Renal pelvis (tissue), 4 donors: ENCODE data around the gene MTF1. TPM values are rescaled to one million over a fixed set of nuclear protein-coding genes. Genes with fewer than 3 reads are reported as not detected.

ENCODE experiments used
- DNase-seq: peaks from one replicate; pipeline ENCODE4 v3.0.0-alpha.2; 2013
- polyA plus RNA-seq, 3 donors: library from polyadenylated mRNA; unstranded; fragments of 120-200 nt; gene quantifications; one replicate each; pipeline ENCODE4 v1.2.1, GENCODE V29; 2013; ENCODE audit not compliant: insufficient read length in 3 of 3

The MTF1 gene
- polyA plus RNA-seq, 3 donors, result 7.0 to 8.9 (median 8.4) TPM

DNA sequence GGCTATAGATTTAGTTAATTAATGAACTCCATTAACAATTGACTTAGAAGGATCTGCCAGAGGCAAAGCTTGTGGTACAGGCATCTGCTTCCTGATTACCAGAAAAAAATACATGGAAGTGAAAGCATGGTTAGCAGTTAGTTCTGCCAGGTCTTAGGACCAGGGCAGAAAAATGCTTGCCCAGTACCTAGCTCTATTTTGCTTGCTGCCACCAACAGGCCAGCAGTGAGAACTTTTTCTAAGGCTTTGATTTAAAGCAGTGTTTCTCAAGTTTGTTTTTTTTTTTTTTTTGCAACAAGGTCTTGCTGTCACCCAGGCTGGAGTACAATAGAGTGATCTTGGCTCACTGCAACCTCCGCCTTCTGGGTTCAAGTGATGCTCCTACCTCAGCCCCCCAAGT is 16.4 kb upstream of the MTF1 start:
- DNase-seq, result no peak

DNA sequence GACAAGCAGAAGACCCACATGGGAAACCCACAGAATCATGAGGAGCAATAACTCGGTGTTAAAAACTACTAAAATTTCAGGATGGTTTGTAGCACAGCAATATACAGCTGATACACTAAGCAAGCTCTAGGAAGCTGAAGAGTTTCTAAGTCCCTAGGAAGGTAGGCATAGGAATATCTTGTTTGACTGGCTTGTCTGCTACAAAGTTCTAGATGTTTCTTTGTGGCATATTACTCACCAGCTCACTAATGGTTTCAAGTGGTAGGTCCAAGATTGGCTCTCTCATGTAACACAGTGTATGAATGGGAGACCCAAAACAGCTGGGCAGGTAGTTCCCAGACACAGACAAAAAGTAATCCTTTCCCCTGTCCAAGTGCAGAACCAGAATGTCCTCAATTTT is 13.3 kb upstream of the MTF1 start:
- DNase-seq, result no peak

DNA sequence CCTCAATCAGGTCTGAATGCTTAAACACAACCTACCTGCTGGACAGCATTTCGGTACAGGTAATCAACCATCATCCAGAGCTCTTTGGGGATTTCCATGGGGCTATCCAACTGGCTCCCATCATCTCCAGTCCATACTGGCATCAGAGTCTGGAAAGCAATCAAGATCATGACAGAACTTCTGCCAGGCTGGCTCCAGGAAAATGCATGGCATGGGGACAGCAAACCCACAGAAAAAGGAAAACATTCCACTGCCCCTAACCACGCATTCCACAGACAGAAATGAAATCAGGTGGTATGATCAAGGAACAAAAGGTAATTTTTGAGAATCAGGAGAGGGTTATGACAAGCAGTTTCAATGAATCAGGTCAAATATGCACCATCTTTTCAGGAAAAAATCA is 9.1 kb upstream of the MTF1 start:
- DNase-seq, result no peak

DNA sequence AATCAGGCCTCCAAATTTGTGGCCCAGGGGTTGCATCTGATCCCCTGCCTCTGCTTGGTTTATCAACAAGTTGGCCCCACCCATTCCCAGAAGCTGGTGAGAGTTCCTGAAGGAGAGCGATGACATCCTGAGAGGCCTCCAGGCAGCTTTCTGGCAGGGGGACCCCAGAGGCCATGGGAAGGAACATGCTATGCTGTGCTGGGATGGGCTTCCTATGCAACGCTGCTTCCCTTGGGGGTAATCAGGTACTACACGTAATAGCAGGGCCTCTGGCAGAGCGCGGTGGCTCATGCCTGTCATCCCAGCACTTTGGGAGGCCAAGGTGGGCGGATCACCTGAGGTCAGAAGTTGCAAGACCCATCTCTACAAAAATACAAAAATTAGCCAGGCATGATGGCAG is 8.4 kb upstream of the MTF1 start:
- DNase-seq, result no peak

DNA sequence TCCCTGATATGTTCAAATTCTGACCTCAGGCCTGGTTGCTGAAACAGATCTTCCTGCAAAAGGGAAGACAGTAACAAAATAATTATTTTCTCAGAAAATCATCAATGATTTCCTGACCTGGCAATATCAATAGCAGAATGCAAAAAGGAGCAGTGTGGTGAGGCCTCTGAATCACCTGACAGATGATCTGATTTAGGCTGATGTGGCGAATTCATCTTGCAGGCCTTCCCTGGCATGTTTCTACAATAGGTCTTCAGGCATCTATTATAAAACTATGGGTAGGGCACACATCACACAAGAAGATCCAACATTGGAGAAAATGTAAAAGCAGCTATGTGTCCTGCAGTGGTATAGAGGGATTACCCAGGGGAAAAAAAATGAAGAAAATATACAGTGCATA is 7.1 kb upstream of the MTF1 start:
- DNase-seq, result no peak

DNA sequence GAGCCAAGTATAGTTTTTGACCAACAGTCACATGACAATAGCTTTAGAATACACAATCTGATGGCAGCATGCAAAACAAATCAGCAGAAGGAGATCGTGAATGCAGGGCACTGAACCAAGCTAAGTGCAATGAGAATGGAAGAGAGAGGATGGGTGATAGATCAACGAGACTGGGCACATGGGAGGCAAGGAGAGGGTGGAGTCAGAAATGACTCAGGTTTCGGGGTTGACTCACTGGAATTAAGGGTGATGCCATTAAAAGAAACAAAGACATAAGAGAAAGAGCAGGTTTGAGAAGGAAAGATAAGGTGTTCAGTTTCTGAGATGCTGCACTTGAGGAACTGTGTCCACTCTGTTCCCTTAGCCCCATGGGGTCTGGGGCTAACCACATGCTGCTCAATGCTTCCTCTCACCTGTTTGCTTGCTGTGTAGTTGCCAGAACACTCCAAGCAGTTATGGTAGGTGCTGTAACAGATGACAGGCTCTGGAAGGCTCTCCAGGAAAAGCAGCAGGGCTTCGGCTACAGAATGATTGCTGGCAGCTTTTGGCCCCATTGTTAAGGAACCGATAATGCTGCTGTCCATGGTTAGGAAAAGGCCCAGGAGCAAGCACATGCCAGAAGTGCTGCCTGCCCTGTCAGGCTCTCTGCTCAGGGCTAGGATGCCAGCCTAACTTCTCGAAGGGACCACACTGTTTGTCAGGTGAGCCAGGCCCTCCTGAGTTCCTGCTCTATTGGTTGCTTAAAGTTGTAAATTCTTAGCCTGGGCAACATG is 6.1 kb upstream of the MTF1 start:
- no peak for DNase-seq

DNA sequence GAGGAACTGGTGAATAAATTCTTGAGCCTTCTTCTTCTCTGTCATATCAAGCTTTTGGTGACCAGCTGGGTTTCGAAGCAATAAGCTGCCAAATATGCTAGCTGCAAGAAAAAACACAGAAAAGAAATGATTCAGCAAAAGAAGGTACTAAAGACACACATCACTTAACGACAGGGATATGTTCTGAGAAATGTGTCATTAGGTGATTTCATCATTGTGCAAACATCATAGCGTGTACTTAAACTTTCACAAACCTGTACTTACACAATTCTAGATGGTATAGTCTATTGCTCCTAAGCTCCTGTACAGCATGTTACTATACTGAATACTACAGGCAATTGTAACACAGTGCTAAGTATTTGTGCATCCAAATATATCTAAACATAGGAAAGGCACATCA is 2.9 kb upstream of the MTF1 start:
- DNase-seq, result no peak

DNA sequence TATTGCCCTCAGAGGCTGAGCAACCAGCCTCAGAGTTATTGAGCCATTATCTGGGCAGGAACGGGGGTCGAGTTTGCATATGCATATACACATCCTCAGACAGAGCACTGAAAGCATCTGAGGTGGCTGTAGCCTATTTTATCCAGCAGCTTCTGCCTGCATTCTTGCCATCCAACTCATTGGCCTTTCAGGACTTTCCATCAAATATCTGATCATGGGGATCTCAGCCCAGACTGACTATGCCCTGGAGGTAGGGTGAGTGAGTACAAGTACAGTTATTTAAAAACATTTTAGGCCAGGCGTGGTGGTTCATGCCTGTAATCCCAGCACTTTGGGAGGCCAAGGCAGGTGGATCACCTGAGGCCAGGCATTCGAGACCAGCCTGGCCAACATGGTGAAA is 1.8 kb upstream of the MTF1 start:
- no peak for DNase-seq

DNA sequence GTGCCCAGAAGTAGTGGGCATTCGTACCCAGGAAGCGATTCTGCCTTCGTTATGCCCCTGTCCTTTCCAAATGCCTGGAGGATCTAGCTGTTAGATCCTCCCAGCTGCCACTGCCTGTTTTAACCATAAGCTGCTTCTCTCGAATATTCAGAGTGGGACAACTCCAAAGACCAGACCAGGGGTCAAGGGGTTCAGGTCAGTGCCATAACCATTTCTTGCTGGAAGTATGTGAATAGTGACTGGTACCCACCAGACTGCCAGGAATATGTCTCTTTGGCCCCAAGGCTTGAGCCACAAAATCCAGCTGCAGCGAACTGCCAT is 914 bp upstream of the MTF1 start:
- DNase-seq, result no peak

DNA sequence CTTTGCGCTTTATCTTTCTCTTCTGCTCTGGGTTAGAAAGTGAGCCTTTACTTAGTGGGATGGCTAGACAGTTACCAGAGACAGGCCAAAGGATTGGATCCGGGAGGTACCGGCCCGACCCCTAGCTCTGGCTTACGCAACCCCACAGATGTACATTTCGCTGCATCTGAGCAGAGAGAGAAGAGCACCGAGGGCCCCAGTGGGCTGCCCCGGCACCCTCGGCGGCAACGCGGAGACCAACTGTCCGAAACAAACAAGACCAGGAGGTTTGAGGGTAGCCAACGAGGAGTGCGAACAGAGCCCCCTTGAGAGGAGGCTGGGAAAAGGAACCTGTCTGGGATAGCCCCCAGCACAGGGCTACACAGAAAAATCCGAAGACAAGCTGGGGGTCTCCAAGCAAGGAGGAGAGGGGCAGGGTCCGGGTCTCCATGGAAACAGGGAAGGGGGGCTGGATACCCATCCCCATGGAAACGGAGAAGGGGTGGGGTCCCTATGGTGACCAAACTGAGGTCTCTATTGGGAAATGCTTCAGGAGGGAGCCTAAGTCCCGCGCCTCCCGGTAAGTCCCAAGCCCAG is 373 bp downstream of the MTF1 start:
- no peak for DNase-seq

DNA sequence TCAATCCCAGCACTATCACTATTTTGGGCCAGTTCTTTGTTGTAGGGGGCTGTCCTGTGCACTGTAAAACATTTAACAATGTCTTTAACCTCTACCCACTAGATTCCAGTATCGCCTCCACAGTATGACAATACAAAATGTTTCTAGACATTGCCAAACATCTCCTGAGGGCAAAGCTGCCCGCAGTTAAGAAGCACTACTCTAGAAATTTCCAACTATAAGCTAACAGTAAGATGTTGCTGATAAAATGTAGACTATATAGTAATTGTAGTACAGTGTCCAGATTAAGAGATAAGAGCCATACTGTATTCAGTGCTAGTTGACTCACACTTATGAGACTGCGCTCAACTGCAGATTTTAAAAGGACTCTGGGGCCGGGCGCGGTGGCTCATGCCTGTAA is 5.0 kb downstream of the MTF1 start:
- DNase-seq, result no peak

DNA sequence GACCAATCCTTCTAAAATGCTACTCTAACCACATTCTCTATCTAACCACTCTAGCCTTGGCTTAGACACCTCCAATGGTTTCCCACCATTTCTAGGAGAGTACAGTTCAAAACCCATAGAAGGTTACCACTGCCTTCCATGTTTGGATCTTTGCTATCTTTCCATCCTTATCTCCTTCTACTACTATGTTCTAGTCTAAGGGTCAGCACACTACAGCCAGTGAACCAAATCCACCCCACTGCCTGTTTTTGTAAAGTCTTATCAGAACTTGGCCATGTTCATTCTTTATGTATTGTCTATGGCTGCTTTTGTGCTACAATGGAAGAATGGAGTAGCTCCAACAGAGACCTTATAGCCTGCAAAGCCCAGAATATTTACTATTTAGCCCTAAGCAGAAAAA is 6.2 kb downstream of the MTF1 start:
- no peak for DNase-seq

DNA sequence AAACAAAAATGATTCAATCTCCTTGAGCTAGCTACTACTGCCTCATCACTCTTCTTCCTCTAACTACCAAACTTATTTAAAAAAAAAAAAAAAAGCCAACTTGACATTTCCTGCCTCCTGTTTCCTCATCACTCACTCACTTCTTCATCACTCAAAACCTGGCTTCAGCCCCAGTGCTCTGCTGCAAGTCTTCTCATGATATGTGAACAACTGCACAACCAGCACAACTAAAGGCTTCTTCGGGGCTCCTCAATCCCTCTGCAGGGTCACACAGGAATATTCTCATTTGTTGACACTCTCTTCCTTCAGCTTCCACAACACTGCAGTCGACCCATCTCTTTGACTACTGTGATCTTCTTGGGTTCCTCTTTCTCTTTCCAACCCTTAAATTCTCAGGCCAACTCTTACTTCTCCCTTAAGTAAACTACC is 7.6 kb downstream of the MTF1 start:
- DNase-seq, result no peak

DNA sequence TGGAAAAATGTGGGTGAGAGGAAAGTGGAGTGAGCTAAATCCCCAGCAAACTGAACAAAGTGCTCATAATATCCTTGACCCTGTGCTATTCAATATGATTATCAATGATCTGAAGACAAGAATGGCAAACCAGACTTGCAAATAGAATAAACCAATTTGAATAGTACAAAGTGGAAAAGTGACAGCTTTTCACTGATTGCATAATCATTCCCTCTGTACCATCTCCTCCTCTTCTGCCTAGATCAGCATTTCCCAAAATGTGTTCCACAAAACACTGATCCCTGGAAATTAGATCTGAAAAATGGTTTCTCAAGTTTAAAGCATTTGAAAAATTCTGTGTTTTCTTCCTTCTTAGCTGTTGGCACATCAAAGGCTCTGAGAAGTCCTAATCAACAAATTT is 8.1 kb downstream of the MTF1 start:
- no peak for DNase-seq

DNA sequence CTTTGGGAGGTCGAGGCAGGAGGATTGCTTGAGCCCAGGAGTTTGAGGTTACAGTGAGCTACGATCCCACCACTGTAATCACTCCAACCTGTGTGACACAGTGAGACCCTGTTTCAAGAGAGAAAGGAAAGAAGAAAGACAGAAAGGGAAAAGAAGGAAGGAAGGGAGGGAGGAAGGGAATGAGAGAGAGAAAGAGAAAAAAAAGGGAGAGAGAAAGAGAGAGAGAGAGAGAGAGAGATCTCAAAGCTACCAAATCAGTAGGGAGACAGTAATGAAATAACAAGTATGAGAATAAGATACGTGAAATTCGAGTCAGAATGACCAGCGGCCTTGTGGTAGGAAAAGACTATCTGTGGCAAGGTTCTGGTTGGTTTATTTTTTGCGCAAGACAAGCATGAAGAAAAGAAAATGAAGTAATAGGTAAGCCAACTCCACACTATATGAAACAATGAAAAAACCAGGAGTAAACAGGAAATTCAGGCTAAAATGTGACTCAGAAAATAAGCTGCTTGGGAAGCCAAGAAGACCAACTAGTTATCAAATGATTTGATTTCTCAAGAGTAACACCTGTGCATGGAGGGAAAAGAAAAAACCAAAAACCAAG is 8.9 kb downstream of the MTF1 start:
- DNase-seq, result no peak

DNA sequence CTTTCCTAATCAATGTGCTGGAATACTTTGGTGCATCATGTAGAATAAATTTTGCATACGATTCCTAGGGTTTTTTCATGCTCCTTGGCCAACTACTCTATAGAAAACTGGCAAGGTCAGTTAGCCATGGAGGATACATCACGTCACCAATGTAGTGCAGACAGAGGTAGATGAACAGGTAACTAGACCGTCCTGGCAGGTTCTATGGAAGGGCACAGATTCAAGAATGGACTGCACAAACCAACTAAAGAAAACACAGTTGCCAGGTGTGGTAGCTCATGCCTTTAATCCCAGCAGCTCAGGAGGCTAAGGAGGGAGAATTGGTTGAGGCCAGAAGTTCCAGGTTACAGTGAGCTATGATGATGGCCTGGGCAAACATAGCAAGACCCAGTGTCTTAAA is 9.9 kb downstream of the MTF1 start:
- DNase-seq, result no peak

DNA sequence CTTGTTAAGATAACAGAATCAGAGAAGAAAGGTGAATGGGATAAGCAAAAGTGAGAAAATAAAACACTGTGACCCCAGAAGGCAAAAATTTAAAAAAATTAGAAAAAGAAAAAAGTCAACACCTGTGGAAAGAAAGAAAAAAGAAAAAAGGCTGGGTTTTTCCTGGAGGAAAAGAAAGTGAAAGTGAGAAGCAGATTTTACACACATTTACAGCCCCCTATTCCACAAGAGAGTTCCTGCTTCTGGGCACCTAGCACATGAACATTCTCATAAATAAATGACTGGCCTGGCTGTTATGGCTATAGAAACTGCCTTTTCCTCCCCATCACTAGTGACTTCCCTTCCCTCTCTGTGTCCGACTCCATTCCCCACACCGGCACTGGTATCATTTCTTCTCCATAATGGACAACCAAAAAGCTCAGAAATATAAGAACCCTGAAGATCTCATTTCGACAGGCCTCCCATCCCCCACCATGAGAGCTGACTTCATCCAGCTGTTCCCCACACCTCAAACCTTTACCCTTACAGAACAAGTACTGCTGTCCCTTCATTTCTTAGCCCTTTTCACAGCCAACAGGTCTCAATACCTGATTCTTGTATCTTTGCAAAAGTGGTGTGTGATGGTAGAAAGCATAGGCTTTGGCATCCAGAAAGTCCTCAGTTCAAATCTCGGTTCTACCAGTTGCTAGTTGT is 12.6 kb downstream of the MTF1 start:
- DNase-seq, result no peak

DNA sequence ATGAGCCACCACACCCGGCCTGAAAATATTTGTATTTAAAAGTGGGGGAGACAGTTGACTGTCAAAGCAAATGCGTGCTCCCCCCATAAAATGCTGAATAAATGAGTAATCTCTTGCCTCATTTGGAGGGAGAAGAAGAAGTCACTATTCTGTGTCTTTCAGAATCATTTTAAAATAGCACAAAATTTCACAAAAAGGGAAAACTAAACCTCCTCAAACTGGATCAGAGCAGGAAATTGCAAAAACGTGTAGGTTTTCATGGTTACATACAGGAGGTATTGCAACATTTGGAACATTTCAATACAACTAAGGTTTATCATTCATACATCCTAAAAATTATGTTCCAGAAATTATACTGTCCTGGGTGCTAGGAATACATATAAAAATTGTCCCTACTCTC is 13.6 kb downstream of the MTF1 start:
- DNase-seq, result no peak

DNA sequence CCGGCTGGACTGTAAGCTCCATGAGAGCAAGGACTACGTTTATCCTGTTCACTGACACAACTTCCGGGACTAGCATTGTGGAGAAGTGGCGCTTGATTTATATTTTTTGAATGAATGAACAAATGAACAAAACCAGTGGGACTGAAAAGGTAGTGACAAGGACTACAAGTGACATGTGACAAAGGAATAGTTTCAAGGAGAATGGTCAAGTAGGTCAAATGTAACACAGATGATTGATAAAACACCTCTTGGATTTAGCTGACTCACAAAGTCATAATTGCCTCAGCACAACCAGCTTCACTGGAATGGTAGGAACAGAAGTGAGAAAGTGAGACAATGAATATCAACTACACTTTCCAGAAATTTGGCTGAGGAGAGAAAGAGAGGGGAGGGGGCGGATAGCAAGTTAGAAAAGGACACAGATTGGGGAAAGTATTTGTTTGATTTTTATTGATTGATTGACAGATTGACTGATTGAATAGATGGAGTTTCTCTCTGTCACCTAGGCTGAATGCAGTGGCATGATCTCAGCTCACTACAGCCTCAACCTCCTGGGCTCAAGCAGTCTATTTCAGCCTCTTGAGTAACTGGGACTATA is 14.2 kb downstream of the MTF1 start:
- DNase-seq, result no peak

DNA sequence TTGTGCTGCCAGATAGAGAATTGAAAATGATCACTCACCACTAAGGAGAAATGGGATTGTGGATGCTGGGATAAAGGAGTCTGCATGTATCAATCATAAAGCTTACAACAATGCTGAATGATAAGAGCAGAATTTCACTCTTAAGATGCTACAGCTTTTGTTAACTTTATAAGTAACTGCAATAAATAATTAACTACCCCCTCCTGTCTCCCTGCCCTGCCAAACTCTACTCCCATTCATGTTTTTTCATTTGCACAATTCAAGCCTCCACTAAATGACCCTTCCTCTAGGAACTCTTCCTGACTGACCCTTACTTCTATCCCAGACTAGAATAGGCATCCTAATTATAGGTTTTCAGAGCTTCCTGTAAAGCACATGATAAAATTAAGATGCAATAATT is 14.9 kb downstream of the MTF1 start:
- no peak for DNase-seq

DNA sequence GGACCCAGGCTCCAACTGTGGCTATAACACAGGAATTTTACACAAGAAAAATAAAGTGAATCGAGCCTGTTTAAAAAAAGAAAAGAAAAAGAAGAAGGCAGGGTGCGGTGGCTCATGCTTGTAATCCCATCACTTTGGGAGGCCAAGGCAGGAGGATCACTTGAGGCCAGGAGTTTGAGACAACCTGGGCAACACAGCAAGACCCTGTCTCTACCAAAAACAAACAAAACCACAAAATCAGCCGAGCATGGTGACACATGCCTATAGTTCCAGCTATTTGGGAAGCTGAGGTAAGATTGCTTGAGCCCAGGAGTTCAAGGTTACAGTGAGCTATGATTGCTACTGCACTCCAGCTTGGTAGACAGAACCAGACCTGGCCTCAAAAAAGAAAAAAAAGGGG is 17.7 kb downstream of the MTF1 start:
- no peak for DNase-seq

DNA sequence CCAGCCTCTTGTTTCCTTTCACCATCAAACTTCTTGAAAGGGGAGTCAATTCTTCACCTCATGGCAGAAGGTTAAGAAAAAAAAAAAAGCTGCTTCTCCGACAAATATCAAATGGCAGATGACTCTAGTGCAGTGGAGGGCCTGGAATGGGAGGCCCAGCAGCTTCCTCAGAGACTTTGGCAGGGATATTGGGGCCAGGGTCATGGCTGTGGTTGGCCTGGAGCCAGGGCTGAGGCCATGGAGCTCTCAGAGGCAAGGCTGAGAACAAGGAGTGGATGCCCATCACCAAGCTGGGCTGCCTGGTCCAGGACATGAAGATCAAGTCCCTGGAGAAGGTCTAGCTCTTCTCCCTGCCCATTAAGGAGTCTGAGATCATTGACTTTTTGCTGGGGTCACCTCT is 18.7 kb downstream of the MTF1 start:
- no peak for DNase-seq

DNA sequence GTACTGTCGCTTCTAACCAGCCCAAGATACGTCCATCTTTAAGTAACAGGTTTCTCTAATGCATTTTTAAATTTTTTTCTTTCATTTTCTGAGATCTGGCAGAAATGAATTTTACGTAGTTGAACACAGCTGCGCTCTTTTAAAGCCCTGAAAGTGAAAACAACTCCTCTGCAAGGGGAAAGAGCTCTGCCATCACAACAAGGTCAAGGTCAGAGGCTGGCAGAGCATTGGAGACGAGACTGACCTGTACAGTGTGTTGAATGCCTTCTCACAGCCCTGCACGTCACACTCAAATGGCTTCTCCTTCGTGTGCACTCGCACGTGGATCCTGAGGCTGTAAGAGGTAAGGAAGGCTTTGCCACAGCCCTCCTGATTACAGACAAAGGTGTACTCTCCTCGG is 19.7 kb downstream of the MTF1 start:
- DNase-seq, result no peak
